ENCODE measurements around the gene NFASC.
A peak's percentile ranks its signal among the peaks of the same experiment; 100 is the strongest.

NFASC gene

DNA sequence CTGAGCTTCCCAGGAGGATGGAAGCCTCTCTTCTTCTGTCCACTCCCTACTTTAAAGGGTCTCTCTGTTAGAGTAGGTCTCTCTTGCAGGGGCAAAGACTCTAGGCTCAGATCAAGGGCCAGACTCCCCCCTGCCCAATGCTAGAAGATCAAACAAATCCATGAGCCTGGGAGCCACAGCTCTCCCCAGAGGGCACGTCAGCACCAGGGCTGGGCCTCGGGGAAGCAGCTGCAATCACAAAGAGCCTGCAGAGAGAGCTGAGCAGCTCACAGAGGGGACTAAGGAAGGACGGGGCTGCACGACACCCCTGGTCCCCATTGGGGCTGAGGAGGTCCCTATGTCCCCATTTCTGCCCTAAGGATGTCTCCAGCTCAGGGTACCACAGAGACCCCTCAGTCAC, 176.2 kb downstream of the NFASC start:
- DNase-seq, result no peak

DNA sequence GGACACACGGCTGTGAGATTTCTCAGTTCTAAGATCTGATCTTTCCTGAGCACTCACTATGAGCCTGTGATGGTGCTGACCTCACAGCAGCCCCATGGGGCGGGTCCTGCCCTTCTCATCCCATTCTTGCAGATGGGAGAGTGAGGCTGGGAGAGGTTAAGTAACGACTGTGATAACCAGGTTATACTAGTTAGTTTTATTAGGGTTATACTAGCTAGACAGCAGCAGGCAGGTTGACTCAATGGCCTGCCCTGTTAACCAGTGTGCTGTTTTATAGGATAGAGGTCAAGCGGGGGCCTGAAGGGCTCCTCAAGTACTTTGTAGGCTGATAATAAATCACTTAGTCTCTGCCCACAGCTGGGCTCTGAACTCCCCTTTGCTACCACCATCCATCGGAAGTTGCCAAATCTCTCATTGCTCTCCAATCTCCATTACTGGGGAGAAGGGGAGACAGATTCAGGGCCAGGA, 177.1 kb downstream of the NFASC start:
- DNase-seq, result no peak

DNA sequence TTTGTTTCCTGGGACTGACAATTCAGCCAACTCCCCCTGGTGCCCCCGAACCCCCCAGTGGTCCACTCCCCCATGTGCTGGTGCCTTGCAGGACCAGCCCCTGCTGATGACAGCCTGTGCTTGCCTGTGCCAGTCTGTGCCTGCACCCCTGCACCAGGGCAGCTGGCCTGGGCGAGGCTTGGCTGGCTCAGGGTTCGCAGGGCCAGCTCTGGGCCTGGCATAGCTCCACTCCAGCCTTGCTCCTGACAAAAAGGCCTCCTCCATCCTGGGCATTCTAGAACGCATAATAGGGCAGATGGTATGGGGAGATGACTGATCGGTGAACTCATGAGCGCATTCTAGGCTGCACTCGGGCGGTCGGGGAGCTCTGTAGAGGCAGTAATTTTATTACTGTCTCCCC, 177.7 kb downstream of the NFASC start:
- DNase-seq, result no peak

DNA sequence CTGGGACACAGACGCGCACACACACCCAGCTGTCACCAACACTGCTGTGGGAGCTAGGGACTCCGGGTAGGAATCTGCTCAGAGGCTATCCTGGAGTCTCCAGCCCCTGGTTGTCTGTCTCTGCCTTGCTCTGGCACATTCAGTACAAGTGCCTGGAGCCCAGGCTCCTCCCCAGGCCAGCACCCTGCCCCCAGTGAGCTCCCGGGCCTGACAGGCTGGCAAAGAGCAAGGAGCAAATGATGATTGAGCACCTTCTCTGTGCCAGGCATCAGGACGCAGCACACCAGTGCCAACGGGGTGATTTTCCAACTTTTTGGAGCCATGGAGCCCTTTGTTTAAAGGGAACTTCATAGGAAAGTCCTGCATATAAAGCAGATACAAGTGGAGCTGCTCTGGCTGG, 178.8 kb downstream of the NFASC start:
- DNase-seq, result no peak

DNA sequence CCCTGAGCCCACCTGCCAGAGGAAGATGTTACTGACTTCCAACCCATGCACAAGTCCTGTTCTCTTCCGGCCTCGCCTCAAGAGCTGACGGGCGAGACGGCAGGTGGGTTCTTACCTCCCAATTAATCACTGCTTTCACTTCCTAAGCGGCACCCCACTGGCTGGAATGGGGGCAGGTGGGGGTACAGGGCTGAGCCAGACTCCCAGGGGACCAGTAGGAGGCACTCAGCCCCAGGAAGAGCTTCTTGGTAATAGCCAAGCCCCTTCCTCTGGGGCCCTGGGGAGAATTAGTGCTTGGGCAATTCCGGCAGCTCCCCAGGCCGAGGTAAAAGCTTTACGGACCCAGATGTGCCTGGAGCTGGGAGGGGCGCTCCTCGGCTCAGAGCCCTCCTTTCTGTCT, 182.0 kb downstream of the NFASC start:
- no peak for DNase-seq

DNA sequence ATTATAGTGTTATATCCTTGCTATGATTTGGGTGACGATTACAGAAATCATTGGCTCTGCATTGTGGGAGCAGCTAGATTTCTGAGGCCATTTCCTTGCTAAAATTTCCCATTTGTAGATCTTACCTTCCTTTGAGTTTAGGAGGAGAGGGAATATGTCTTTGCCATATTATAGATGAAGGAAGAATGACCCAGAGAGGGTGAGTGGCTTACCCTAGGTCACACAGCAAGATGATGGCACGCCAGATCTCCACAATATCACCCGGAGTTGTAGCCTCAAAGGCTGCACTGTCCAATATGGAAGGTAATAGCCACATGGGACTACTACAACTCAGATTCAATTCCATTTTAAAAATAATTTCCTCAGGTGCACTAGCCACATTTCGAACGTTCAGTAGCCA, 182.6 kb downstream of the NFASC start:
- DNase-seq, result no peak

DNA sequence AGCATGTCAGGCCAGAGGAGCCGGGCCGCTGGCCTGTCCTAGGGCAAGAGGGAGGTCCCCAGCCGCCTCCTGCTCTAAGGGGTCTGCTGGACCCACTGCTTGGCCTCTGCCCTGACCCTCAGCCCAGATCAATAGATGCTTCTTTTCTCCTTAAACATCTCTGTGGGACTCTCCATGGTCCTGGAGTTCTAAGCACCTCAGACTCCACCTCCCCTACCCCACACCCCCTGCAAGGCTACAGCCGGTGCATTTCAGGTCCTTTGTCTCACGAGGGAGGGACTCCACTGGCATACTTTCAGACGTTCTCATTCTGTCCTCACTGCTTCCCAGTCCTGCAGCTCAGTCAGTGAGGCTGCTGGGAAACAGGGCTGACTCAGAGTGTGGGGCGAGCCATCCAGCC, 183.4 kb downstream of the NFASC start:
- DNase-seq, result no peak

DNA sequence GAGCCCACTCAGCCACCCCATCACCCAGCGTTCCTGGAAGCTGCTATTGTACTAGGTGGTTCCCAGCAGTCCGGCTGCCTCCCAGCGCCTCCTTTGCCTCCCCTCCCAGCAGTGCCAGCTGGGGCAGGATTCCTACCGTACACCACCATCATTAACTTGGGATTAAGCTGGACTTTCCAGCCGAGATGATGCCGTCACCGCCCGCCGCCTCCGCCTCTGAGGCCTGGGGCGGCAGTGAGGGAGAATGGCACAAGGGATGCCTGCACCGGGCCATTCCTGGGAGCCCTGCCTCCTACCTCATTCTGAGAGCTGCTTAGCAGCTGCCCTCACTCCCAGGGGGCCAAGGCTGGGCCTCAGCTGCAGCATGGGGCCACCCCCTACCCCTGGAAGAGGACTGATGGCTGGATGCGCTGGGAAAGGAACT, 185.5 kb downstream of the NFASC start:
- DNase-seq, result no peak

DNA sequence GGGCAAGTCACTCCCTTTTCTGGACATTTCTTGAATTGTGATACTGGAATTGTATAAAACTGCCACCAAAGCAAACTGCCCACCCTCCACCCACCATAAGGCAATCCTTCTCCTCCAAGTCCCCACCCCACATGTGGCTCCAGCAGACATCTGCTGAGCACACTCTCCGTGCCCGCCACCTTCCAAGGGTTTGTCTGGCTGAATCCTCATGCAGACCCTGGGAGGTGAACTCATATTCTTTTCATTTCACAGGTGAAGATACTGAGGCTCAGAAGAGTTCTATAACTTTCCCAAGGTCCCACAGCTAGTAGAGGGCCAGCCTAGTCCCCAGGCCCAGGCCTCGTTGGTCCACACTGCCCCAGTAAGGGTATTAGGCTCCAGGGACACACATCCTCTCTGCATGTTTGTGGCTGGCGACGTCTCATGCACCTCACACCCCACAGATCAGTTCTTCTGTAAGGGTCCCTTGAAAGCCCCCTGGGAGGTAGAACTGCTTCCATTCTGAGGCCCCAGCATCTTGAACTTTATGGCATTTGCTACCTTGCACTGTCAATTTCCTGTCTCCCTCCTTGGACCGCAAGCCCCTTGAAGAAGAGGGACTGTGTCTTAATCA, 186.4 kb downstream of the NFASC start:
- no peak for DNase-seq

DNA sequence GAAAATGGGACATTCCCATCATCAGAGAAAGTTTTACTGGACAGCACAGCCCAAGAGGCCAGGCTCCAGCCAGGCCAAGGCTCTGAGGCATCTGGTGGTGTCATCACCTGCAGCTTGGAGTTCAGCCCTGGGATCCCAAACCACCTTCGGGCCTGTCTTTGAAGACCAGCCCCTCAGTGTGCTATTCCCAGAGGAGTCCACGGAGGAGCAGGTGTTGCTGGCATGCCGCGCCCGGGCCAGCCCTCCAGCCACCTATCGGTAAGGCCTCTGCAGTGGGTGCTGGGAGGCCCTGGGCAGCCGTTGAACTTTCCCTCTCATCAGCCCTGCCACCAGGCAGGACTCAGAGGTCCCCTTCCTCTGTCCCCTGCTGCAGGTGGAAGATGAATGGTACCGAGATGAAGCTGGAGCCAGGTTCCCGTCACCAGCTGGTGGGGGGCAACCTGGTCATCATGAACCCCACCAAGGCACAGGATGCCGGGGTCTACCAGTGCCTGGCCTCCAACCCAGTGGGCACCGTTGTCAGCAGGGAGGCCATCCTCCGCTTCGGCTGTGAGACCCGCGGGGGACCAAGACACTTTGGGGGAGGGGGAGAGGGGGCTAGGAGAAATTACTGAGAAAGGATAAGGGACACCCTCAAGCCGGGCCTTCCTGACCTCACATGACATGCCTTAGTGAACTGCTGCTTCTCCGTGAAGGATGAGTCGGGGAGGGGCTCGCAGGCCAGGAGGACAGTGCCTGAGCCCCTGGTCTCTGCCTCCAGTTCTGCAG, 187.3 kb downstream of the NFASC start:
- no peak for DNase-seq

DNA sequence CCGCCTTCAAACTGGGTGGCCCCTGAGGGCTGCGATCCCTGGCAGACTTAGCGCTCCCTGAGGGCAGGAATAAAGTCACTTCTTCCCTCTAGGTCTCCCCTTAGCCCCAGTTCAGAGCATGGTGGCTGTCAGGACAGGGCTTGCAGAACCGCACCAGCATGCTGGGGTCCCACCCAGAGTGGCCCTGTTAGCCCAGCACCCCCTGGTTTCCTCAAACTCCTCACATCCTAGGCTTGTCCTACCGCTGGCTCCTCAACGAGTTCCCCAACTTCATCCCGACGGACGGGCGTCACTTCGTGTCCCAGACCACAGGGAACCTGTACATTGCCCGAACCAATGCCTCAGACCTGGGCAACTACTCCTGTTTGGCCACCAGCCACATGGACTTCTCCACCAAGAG, 188.2 kb downstream of the NFASC start:
- no peak for DNase-seq

DNA sequence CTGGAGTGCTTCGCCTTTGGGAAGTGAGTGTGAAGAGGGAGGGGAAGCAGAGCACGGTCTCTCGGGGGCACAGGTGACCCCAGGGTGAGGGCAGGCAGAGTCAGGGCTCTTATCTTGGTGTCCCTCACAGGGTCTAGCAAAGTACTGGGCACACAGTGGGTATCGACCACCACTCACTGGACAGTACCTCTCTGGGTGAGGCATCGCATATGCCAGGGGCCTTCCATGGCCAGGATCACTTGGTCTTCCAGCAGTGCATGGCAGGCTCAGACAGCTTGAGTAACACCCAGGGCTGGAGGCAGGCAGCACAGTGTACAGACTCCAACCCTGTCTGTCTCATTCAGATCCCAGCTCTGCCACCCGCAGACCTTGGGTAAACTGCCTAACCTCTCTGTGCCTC, 189.0 kb downstream of the NFASC start:
- no peak for DNase-seq

DNA sequence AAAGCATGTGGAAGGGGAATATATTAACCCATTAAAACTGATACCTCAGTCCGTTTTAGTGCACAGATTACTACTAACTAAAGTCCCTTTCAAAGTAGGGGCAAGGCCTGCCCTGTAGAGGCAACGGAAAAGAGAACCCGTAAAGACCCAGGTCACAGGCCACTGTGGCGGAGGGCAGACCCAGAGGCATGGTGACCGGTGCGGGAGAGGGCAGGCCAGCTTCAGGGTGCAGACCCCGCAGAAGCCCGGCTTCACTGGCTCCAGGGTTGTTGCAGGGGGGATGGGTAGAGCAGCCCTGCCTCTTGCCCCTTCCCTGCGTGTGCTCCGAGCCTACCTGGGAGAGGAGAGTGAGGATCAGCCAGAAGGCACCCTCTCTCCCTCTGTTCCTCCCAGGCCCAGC, 190.1 kb downstream of the NFASC start:
- DNase-seq, result no peak

DNA sequence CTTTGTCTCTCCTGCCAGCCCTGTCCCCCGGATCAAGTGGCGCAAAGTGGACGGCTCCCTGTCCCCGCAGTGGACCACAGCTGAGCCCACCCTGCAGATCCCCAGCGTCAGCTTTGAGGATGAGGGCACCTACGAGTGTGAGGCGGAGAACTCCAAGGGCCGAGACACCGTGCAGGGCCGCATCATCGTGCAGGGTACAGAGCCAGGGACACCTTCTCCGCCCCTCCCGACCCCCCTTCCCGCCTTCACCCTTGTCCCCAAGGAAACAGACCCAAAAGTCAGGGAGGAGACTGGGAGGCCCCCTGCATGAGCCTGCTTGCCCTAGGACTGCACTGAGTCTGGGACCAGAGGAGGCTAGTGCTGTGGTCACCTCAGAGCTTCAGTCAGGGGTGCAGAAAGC, 190.6 kb downstream of the NFASC start:
- no peak for DNase-seq

DNA sequence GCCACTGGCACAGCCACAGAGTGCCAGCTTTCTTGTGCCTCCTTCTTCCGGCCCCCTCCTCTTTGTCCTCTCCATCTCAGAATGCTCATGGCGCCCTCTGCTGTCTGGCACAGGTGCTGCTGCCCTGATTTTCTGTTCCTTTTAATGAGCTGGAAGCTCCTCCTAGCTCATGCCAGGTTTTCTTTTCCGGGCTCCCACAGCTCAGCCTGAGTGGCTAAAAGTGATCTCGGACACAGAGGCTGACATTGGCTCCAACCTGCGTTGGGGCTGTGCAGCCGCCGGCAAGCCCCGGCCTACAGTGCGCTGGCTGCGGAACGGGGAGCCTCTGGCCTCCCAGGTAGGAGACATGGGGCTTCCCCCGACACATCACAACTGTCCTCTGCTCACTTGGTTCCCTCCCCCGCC, 191.0 kb downstream of the NFASC start:
- peak; percentile 49 to 64 for DNase-seq

DNA sequence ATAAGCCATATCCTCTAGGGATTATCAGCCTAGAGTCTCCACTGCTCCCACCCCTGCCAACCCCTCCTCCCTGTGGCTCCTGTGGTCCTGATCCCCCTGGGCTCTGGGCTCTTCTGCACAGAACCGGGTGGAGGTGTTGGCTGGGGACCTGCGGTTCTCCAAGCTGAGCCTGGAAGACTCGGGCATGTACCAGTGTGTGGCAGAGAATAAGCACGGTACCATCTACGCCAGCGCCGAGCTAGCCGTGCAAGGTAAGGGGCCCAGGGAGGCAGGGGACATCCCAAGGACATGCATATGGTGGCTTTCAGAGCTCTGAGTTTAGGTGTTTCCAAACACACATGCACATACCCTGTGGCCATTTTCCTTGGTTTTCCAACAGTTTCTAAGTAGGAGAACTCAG, 191.7 kb downstream of the NFASC start:
- no peak for DNase-seq

DNA sequence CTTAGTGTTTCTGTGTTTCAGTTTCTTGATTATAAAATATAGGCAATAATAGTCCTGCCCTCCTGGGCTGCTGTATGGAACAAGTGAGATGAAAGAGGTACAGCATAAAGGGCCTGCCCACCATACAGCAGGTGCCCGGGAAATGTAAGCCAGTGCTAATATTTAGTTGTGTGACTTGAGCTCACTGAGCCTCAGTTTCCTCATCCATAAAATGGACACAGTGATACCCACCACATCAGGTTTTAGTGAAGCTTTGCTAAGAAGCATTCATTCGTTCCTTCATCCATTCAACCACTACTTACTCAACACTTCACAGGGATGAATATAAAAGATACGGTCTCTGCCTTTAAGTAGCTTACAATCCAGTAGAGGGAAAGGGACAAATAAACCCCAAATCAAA, 192.2 kb downstream of the NFASC start:
- DNase-seq, result no peak

DNA sequence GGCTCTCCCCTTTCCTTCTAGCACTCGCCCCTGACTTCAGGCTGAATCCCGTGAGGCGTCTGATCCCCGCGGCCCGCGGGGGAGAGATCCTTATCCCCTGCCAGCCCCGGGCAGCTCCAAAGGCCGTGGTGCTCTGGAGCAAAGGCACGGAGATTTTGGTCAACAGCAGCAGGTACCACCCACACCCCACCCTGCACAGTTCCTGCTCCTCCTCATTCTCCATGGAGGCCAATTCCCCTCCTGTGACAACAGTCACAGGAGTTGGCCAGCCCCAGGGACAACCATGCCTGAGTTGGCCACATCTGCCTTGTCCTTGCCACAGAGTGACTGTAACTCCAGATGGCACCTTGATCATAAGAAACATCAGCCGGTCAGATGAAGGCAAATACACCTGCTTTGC, 193.6 kb downstream of the NFASC start:
- DNase-seq, result no peak

DNA sequence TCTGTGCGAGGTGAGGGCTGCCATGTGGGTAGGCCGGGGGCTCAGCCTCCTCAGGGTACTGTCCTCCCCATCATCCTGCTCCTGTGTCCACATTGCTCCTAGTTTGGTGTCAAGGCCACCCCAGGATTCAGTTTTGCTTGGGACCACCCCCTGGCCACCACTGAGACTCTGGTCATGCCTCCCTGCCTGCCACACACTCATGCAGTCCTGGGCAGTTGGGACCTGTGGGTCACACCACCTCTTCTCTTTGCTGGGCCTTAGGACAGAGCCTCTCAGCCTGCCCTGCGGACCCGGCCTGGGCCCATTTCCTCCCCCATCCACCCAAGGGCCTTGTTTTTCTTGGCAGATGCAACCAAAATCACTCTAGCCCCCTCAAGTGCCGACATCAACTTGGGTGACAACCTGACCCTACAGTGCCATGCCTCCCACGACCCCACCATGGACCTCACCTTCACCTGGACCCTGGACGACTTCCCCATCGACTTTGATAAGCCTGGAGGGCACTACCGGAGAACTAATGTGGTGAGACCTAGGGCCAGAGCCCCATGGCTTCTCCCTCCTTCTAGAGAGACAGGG, 194.2 kb downstream of the NFASC start:
- no peak for DNase-seq

DNA sequence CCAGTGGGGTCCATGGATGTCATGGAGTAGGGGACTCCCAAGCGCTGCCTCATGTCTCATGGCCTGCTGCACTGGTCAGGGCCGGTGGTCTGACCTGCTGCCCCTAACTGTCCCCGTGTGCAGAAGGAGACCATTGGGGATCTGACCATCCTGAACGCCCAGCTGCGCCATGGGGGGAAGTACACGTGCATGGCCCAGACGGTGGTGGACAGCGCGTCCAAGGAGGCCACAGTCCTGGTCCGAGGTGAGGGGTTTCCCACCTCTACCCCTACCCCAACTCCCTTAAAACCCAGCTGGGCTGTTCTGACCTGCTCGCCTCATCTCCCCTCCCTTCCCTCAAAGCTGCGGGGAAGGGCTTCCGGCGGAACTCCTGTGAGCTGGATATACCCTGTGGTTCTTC, 195.0 kb downstream of the NFASC start:
- DNase-seq, result no peak

DNA sequence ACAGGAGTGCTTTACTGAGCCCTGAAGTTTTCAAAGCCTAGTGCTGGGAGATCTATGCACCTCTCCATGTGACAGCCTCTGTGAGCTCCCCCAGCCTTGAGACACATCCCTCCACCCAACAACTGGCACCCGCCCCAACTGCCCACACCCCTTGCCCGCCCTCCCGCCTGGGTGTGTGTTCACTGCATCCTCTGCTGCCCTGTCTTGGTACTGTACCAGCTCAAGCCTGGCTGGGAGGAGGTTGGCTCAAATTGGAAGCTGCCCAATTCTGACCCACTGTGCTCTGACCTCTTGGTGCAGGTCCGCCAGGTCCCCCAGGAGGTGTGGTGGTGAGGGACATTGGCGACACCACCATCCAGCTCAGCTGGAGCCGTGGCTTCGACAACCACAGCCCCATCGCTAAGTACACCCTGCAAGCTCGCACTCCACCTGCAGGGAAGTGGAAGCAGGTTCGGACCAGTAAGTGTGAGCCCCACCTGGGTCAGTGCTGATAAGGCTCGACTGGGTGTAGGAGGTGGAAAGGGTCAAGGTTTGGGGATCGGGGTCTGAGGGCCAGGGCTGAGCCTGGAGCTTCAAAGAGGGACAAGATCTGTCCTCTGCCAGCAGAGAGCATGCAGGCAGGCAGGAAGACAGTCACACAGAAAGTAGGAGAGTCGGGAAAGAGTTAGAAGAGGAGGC, 195.6 kb downstream of the NFASC start:
- no peak for DNase-seq

DNA sequence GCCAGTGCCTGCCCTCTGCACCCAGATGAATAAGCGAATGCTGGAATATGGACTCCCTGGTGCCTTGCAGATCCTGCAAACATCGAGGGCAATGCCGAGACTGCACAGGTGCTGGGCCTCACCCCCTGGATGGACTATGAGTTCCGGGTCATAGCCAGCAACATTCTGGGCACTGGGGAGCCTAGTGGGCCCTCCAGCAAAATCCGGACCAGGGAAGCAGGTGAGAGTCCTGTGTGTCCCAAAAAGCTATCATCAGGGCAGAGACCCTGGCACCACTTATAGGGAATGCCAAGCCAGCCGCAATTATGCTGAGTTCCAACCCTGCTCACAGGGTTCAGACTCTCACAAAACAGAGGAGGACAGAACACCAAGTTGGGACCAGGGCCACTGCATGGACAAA, 196.4 kb downstream of the NFASC start:
- DNase-seq, result no peak

DNA sequence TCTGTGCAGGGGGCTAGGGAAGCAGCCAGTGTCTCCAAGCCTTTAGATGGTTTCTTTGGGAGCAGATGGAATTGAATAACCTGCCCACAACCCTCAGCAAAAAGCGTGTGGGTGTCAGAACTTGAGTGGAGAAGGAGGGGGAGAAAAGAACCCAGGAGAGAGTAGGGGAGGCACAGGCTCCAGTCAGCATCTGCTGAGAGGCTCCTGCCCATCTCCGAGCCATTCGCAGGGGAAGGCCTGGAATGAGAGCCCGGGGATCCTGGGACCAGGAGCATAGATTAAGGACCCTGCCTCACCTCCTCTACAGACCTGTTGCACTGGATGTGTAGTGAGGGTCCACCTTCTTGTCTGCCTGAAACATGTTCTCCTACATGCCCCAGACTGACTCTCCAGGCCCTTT, 197.3 kb downstream of the NFASC start:
- DNase-seq, result no peak

DNA sequence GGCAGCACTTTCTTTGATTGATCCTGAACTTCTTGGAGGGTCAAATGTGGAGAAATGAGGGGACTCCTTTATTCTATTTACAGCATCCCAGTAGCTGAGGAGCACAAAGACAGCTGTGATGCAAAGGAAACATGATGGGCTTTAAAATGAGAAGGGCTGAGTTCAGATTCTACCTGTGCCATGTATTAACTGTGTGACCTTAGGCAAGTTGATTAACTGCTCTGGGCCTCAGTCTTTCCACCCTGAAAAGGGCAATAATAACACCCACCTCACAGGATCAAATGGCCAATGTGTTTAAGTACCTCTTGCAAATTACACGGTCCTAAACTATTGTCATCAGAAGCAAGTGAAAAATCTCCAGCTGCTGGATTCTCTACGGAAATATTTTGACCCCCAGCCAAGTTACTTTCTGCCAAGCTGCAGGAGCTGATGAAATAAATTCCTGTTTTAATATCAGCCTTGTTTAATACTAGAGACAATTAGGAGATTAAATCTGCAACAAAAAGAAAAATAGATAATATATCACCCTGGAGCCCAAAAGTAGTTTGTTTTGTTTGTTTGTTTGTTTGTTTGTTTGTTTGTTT, 197.9 kb downstream of the NFASC start:
- DNase-seq, result no peak

Measured in activated CD4-positive, alpha-beta T cell treated with anti-CD3 and anti-CD28 coated beads for 4 hours (primary cell).